ENCODE data around the gene AKAP10. TPM values are rescaled to one million over a fixed set of nuclear protein-coding genes. Genes with fewer than 3 reads are reported as not detected.

Gene AKAP10
- total and polyA plus RNA-seq, 10 of the 15 experiments (the other 5 are each of a cell fraction or from before 2014, with no cell fraction given): 4.3 to 23.7 (median 14.7) TPM

DNA sequence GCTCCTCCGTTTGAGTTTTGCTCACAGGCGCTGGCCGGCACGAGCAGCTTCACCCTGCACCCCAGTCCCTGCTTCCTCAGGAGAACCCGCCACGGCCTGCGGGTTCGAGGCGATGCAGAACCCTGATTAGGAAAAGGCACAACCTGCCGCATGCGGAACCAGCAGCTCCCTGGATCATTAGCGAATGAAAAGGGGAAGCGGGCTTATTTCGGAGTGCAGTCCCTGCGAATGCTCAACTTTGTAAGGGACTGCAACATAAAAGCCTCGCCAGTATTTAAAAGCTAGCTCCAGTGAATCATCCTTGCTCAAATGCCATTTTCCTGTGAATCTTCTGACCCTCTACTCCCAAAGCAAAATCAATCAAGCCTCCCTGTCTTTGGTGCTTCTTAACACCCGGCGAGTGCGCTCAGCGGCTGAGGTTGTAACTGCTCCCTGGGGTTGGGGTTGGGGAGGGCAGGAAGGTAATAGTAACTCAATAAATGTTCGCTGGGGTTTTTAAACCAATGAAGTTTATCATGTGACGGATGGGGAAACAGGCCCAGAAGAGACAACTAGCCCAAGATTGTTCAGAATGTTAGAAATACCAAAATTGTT is 678 bp upstream of the AKAP10 start (continued):
- TF ChIP-seq ZNF687 (IDR thresholded peaks at IDR 0.05) (no peak), ELK1 (IDR thresholded peaks at IDR 0.05; ENCODE audit: low read depth, low read length) (no peak), POLR2AphosphoS2 (IDR thresholded peaks at IDR 0.05; ENCODE audit: low read depth, low read length) (no peak), IKZF2 (IDR thresholded peaks at IDR 0.05) (peak; percentile 14 to 33; a peak in 1 of 4 replicates), NR2F1 (conservative IDR thresholded peaks at IDR 0.05) (no peak), SUZ12 (IDR thresholded peaks at IDR 0.05; ENCODE audit: unreplicated experiment) (no peak), ATF7 (IDR thresholded peaks at IDR 0.05; ENCODE audit: low read depth) (no peak), RBBP5 (conservative IDR thresholded peaks at IDR 0.05) (no peak), TCF12 (IDR thresholded peaks at IDR 0.05; ENCODE audit: low read depth, low read length) (no peak), CHD1 (IDR thresholded peaks at IDR 0.05; ENCODE audit: low read depth, low read length) (no peak), NFYA (IDR thresholded peaks at IDR 0.05; ENCODE audit: borderline replicate concordance, low read depth, low read length) (no peak), POLR2AphosphoS5 (IDR thresholded peaks at IDR 0.05; ENCODE audit: low read length) (no peak), CREM (IDR thresholded peaks at IDR 0.05; ENCODE audit: low read depth) (no peak), EGR1 (IDR thresholded peaks at IDR 0.05; ENCODE audit: borderline replicate concordance in 1 of 2, low read depth in 2 of 2, low read length in 2 of 2) (no peak), PAX8 (IDR thresholded peaks at IDR 0.05) (no peak)
- TF ChIP-seq, protein P1, sequence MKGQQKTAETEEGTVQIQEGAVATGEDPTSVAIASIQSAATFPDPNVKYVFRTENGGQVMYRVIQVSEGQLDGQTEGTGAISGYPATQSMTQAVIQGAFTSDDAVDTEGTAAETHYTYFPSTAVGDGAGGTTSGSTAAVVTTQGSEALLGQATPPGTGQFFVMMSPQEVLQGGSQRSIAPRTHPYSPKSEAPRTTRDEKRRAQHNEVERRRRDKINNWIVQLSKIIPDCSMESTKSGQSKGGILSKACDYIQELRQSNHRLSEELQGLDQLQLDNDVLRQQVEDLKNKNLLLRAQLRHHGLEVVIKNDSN (IDR thresholded peaks at IDR 0.05; ENCODE audit: borderline replicate concordance, extremely low read length, insufficient read depth, low read depth, low read length): no peak
- TF ChIP-seq, protein P2, sequence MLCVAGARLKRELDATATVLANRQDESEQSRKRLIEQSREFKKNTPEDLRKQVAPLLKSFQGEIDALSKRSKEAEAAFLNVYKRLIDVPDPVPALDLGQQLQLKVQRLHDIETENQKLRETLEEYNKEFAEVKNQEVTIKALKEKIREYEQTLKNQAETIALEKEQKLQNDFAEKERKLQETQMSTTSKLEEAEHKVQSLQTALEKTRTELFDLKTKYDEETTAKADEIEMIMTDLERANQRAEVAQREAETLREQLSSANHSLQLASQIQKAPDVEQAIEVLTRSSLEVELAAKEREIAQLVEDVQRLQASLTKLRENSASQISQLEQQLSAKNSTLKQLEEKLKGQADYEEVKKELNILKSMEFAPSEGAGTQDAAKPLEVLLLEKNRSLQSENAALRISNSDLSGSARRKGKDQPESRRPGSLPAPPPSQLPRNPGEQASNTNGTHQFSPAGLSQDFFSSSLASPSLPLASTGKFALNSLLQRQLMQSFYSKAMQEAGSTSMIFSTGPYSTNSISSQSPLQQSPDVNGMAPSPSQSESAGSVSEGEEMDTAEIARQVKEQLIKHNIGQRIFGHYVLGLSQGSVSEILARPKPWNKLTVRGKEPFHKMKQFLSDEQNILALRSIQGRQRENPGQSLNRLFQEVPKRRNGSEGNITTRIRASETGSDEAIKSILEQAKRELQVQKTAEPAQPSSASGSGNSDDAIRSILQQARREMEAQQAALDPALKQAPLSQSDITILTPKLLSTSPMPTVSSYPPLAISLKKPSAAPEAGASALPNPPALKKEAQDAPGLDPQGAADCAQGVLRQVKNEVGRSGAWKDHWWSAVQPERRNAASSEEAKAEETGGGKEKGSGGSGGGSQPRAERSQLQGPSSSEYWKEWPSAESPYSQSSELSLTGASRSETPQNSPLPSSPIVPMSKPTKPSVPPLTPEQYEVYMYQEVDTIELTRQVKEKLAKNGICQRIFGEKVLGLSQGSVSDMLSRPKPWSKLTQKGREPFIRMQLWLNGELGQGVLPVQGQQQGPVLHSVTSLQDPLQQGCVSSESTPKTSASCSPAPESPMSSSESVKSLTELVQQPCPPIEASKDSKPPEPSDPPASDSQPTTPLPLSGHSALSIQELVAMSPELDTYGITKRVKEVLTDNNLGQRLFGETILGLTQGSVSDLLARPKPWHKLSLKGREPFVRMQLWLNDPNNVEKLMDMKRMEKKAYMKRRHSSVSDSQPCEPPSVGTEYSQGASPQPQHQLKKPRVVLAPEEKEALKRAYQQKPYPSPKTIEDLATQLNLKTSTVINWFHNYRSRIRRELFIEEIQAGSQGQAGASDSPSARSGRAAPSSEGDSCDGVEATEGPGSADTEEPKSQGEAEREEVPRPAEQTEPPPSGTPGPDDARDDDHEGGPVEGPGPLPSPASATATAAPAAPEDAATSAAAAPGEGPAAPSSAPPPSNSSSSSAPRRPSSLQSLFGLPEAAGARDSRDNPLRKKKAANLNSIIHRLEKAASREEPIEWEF (IDR thresholded peaks at IDR 0.05; ENCODE audit: insufficient replicate concordance, low read depth, low read length): no peak
